Measurements from ENCODE around the gene ZNF439.
"Not testable (repeated sequence)": the region's sequence is repeated elsewhere in the genome, so short reads cannot be mapped to it uniquely, and the experiment has no call there.

The ZNF439 gene

DNA sequence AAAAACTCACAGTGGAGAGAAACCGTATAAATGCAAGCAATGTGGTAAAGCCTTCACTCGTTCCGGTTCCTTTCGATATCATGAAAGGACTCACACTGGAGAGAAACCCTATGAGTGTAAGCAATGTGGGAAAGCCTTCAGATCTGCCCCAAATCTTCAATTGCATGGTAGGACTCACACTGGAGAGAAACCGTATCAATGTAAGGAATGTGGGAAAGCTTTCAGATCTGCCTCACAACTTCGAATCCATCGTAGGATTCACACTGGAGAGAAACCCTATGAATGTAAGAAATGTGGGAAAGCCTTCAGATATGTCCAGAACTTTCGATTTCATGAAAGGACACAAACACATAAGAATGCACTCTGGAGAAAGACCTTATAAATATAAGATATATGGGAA lies 19.7 kb downstream of the ZNF439 start:
- no peak for DNase-seq (ENCODE audit: low spot score)

DNA sequence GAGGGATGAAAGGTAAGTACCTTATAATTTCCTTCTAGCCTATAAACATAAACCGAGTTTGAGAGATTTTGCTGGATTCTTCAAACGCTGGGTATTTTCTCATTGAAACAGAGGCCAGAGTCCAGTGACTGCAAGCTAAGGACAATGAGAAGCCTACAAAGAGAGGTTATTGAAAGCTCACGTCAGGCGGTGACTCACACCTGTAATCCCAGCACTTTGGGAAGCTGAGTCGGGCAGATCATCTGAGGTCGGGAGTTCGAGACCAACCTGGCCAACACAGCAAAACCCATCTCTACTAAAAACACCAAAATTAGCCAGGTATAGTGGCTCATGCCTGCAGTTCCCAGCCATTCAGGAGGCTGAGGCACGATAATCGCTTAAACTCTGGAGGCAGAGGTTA lies 24.1 kb downstream of the ZNF439 start:
- DNase-seq (ENCODE audit: low spot score): no peak

DNA sequence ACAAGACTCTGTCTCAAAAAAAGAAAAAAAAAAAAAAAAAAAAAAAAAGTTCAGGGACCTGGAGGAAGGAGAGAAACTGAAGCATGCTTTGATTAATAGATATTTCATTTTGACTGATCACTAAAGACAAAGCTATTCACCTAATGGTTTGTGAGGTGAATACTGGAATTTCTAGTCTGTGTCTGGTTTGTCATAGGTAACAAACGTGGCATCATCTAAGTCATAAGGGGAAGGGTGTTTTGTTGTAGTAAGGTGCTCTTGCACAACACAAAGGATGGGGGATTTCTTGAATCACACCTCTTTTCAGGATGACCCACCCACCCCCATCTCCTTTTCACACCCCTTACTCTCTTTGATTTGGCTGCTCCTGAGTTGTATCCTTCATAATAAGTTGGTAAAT lies 25.2 kb downstream of the ZNF439 start:
- no peak for DNase-seq (ENCODE audit: low spot score)

DNA sequence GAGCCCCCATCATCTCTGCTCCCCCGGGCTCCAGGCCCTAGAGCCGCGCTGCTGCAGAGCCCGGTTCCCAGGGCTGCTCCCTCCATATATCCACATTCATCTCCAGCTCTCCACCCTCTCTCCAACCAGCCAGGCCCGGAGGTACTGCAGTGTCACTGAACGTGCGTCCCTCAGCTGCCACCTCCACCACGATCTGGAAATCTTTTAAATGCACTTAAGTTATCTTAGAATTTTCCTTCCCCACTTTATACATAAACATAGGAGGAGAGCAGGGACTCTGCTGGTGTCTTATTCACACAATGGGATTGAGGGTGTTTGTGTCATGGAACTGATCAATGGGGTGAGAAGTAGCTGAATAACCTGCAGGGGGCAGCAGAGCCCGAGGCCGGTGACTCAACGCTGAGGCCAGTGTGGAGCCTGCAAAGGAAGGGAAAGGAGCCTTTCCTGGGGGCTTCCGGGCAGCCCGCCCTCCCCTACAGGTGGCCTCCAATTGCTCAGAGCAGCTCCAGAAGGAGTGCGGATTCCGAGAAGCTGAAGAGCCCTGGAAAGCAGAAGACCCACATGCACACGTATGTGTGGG lies 31.3 kb downstream of the ZNF439 start:
- DNase-seq (ENCODE audit: low spot score): peak; percentile 56

DNA sequence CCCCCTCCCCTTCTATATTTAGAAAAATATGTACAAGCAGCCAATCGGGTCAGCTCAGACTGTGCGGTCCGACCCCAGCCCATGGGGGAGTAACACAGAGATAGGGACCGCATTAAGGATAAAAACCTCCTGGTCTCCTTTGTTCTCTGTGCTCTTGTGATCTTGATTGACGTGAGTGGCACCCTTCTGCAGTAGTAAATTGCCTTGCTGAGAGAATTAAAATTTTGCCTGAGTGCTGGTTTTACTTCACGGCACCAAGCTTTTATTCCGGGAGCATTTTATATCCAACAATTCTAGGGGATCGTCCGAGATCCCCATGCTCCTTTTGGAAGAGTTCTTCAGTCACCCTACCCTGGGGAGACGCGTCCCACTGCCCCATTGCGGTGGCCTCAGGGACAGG lies 32.1 kb downstream of the ZNF439 start:
- no peak for DNase-seq (ENCODE audit: low spot score)

DNA sequence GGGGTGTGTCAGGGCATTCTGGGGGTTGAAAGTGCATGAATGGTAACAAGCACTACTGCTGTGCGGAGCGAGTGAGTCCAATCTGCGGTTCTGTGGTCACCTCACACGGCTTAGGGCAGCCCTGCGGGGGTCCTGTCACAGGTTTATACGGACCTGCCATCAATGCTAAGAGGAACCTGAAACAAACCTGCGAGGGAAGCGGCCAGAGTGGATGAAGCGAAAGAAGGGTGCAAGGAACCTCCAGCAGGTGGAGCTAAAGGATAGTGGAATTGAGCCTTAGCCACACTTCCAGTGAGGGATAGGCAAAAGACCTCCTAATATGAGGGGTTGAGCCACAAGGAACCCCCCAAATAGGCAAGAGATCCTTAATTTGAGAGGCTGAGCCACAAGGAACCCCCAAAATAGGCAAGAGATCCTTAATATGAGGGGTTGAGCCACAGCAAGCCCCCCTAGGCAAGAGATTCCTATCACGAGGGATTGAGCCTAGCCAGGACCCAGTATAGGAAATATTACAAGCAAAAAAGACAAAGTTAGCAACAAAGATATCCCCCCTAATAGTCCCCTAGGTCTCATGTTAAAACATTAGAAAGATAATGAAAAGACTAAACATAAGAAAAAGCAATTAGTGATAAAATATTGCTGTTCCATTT lies 32.8 kb downstream of the ZNF439 start:
- peak; percentile 78 for DNase-seq (ENCODE audit: low spot score)

DNA sequence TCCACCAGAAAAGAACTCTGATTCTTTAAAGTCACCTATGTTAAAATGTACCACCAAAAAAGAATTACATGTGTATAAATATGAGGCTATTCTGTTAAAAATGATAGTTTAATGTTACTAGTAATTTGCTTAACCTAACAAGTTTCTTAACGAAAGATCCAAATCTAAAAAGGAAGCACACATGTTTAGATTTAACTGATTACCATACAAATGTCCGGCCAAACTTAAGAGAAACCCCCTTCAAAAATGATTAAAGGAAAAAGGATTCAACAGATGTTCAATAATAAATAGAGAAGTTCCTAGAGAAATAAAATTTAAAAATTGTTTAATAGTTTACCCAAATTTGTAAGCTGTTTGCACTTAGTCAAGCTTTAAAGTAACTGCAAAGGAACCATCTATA lies 34.1 kb downstream of the ZNF439 start:
- no peak for DNase-seq (ENCODE audit: low spot score)

DNA sequence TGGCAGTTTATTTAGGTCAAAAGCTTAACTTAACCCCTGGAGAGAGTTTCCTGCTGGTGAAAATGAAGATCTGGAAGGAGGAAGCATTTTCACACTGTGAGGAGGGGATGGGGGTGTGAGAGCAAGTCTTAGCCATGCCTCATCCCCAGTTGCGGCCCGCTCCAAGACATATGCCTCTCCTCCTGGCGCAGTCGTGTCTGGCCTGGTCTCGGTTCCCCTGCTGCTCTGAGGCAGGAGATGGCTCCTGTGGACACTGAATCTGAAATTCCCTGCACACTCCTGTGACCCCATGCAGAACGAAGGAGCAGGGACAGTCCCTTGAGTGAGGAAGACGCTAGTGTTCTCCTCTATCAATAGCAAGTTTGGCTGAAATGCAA lies 38.7 kb downstream of the ZNF439 start:
- peak; percentile 30 for DNase-seq (ENCODE audit: low spot score)

DNA sequence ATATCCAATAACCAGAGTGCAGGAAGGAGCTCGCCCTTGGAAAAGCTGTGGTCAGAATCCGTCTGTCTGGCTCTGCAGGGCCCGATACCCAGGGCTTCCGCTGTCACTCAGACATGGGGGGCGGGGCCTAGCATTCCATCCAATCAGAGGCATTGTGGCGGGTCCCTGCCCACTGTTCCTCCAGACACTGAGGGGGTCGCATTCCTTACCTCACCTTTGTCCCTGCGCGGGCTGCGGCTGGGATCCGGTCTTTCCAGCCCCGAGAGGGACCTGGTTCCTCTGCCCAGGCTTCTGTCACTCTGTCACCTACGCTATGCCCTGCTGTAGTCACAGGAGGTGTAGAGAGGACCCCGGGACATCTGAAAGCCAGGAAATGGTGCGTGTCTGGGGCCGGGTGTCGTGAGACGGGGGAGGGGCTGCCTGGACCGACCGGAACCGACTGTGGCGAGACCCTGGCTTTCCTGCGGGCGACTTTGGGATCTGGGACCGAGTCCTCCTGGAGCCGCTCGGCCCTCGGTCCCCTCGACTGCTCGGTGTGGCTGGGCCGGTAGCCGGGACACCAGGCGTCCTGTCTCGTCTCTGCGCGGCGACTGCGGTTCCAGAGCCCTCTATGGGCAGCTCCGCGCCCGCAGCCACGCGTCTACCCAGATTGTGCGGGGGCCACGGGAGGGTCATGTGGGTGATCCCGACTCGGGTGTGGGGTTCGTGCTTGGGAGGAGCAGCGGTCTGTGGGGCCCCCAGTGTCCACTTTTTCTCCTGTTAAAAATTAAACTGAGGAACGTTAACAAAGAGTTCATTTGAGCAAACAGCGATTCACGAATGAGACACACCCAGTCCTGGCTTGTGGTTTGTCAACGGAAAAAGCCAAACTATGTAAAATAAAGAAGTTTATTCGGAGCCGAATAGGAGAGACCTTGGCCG lies 39.3 kb downstream of the ZNF439 start, which contains the start of gene ZNF69:
ZNF69 (plus strand) TSS at position 172 of the 921 bp plus-strand sequence; CDS start at position 314, 142 bp downstream.
- peak; percentile 89 for DNase-seq (ENCODE audit: low spot score)

DNA sequence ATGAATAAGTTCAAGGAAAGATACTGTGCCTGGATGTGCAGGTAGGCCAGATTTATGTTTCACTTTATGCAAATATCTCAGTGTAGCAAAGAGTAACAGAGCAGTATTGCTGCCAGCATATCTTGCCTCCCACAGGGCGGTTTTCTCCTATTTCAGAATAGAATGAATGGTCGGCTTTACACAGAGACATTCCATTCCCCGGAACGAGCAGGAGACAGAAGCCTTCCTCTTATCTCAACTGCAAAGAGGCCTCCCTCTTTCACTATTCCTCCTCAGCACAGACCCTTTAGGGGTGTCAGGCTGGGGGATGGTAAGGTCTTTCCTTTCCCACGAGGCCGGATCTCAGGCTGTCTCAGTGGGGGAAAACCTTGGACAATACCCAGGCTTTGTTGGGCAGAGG lies 41.4 kb downstream of the ZNF439 start:
- DNase-seq (ENCODE audit: low spot score): not testable (repeated sequence)

DNA sequence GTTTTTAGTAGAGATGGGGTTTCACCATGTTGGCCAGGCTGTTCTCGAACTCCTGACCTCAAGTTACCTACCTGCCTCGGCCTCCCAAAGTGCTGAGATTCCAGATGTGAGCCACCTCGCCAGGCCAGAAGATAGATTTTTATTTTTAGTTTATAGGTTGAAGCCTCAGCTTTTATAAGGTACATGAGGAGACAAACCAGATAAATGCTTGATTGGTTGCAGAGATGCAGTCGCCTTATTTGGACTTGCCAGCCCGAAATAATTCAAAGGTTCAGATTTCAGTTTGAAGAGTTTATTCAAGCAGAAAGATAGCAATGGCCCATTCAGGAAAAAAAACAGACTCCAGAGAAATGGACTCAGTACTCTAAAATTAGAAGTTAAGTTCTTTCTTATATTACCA lies 42.1 kb downstream of the ZNF439 start:
- no peak for DNase-seq (ENCODE audit: low spot score)

DNA sequence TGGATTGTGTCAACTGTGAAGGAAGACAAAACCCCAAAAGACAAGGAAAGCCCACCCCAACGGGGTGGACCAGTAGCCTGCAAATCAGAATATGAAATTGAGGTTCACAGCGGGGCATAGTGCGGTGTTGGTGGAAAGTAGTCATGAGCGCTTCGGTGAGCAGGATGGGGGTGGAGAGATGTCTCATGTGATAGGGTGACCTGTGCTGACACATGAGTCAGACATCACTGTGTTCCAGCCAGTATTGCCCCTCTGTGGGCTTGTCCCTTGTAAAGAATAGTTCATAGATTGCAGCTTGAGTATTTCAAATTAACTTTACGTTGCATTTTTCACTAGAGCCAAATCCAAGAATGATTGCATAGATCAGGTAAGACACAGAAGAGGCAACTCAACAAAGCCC lies 46.3 kb downstream of the ZNF439 start:
- DNase-seq (ENCODE audit: low spot score): no peak

DNA sequence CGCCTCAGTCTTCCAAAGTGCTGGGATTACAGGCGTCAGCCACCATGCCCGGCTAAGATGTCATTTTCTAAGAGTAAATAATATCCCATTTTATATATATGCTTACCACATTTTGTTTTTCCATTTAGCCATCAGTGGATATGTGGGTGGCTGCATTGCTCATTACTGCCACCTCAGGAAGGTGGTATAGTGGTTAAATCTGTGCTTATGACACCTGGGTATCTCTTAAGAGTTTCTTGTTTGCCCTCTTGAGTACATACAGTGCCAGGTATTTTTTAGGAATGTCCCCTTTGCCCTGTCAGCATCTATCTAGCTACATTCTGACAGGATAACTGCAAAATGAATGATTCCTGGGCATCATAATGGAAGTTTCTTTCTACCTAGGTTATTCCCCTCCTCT lies 53.7 kb downstream of the ZNF439 start:
- DNase-seq (ENCODE audit: low spot score): no peak

DNA sequence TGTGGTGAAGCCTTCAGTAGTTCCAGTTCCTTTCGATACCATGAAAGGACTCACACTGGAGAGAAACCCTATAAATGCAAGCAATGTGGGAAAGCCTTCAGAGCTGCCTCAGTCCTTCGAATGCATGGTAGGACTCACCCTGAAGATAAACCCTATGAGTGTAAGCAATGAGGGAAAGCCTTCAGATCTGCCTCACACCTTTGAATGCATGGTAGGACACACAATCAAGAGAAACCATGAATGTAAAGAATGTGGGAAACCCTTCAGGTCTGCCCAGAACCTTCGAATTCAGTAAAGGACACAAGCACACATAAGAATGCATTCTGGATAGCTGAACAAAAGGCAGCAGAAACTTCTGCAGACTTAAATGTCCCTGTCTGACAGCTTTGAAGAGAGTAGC lies 57.4 kb downstream of the ZNF439 start:
- no peak for DNase-seq (ENCODE audit: low spot score)

DNA sequence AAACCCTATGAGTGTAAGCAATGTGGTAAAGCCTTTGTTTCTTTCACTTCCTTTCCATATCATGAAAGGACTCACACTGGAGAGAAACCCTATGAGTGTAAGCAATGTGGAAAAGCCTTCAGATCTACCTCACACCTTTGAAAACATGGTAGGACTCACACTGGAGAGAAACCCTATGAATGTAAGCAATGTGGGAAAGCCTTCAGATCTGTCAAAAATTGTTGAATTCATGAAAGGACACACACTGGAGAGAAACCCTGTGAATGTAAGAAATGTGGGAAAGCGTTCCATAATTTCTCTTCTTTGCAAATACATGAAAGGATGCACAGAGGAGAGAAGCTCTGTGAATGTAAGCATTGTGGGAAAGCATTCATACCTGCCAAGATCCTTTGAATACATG lies 63.4 kb downstream of the ZNF439 start:
- not testable (repeated sequence) for DNase-seq (ENCODE audit: low spot score)

DNA sequence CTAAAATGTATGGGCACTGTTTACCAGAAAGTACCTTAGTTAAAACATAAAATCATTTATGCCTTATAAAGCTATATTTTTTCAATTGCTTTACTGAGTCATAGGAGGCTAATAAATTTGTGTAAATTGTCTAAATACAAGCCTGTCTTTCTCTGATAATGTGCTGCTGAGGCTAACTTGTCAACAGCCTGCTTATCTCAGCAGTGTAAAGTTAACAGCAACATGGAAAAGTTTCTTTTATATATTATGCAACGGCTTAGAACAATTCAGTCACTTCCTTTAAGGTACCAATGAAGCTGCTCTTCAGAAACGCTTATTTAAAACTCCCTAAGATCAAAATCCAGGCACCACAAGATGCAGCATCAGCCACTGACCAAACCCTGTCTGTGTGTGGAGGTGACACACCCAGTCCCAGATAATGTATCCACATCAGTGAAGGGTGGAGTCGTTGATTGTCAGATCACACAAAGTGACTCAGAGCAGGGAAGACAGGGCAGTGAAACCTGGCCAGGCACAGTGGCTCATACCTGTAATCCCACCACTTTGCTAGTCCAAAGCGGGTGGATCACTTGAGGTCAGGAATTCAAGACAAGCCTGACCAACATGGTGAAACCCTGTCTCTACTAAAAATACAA lies 66.0 kb downstream of the ZNF439 start:
- DNase-seq (ENCODE audit: low spot score): not testable (repeated sequence)
